Astrocyte of the cerebellum (primary cell): ENCODE data around the gene CD70.
A peak's percentile ranks its signal among the peaks of the same experiment; 100 is the strongest.
"Not testable (repeated sequence)": the region's sequence is repeated elsewhere in the genome, so short reads cannot be mapped to it uniquely, and the experiment has no call there.

Source experiments
- DNase-seq: peaks from one replicate; pipeline ENCODE4 v3.0.0-alpha.2; 2011; ENCODE audit warnings: low read depth
- H3K4me3 ChIP-seq: 2 replicates; pipeline ENCODE4 v1.5.1; 2011; ENCODE audit warnings: mild to moderate bottlenecking, low read depth, low read length, moderate library complexity
- CTCF ChIP-seq: IDR thresholded peaks from 2 replicates; pipeline ENCODE4 v1.5.1; 2012; ENCODE audit warnings: low read length, low read depth, moderate library complexity, mild to moderate bottlenecking; ENCODE audit errors: missing control alignments
- in situ Hi-C: cut with HindIII; loops from 2 replicates; pipeline ENCODE4 v1.10.0; 2017; ENCODE audit warnings: low sequenced_read_pairs

Gene CD70

GRCh38 chr19:6617374-6617773 is 26.4 kb upstream of the CD70 start:
- DNase-seq: no peak
- H3K4me3 ChIP-seq: no peak overlapping the region
- no peak for TF ChIP-seq CTCF
- in situ Hi-C loops: no loop called here

DNA sequence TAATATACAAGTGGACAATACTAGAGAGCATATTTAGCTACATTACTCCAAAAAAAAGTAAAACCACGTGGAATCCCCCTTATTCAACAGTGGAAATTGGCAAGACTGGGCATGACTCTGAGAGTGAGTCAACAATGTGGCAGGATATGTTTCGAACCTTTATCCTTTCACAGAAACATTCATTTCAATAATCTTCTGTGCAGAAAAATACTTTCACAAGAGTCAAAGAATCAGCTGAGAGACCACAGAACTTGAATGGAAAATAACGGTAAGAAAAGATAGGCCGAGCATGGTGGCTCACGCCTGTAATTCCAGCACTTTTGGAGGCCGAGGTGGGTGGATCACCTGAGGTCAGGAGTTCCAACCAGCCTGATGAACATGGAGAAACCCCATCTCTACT is 25.1 kb upstream of the CD70 start:
- TF ChIP-seq CTCF: no peak
- peak; percentile 41 for DNase-seq
- H3K4me3 ChIP-seq: no peak overlapping the region
- in situ Hi-C loops: no loop called here

DNA sequence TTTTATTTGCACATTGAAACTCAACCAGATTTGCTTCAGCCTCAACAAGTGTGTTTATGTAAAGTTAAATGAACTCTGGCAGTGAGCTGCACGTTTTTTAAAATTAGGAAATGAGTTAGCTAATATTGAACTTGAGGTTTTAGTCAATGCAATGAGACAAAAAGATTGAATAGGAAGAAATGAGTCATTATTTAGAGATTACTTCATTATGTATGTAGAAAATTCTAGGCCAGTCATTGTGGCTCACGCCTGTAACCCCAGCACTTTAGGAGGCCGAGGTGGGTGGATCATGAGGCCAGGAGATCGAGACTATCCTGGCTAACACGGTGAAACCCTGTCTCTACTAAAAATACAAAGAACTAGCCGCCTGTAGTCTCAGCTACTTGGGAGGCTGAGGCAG is 22.8 kb upstream of the CD70 start:
- DNase-seq: peak; percentile 33
- no peak for TF ChIP-seq CTCF
- no peak overlapping the region for H3K4me3 ChIP-seq
- in situ Hi-C loops: no loop called here

DNA sequence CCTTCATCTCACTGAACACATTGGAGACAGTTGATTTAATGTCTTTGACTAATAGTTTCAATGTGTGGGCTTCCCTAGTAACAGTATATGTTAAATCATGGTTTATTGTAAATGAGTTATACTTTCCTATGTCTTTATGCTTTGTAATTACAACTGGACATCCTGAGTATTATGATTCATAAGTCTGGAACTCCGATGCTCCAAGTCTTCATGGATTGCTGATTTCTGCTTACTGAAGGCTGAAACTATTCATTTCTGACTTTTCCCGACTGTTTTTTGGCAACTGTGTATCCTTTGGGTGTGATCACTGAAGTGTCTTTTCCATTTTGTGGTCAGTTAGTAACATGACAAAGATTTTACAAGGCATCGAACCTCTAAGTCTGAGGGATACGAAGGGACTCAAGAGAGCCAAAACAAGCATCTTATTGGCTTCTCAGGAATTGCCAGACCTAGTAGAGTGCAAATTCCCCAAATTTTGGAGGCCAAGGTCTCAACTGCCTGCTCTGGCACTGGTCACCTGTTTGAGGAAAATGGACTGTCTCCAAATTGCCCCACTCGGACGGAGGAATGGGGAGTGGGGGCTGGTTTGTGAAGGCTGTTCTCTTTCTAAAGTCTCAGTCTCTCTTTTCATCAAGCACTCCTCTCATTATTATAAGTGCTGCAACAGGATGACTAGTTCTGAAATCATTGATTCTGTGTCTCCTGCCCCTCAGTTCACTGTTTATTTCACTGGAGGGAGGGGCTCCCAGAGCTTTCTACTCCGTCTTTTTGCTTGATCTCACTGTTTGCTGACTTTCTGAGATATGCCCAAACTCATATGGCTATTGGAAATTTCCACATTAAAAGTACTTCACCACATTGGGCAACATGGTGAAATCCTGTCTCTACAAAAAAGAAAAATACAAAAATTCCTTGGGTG is 20.2 kb upstream of the CD70 start:
- in situ Hi-C loops: no loop called here
- TF ChIP-seq CTCF: no peak
- DNase-seq: peak; percentile 95
- no peak overlapping the region for H3K4me3 ChIP-seq

DNA sequence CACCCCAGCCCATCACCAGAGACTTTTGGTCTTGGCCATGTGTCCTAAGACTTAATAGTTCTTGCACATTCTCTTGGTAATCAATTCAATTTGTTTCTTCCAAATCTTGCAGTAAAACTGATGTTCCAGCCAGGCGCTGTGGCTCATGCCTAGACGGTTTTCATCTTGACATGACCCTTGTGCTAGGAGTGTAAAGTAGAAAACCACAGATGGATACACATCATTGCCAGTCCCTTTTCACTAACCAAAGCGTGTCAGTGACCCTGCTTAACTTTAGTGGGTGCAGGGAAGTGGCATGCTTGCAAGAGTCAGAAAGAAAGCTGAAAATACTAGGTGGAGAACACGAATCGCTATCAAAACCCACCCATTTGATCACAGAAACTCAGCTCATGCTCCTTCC is 18.0 kb upstream of the CD70 start:
- no peak for DNase-seq
- no peak overlapping the region for H3K4me3 ChIP-seq
- no peak for TF ChIP-seq CTCF
- in situ Hi-C loops: no loop called here

GRCh38 chr19:6608146-6608545 is 17.2 kb upstream of the CD70 start:
- DNase-seq, in situ Hi-C loops, H3K4me3 ChIP-seq: not testable (repeated sequence)

DNA sequence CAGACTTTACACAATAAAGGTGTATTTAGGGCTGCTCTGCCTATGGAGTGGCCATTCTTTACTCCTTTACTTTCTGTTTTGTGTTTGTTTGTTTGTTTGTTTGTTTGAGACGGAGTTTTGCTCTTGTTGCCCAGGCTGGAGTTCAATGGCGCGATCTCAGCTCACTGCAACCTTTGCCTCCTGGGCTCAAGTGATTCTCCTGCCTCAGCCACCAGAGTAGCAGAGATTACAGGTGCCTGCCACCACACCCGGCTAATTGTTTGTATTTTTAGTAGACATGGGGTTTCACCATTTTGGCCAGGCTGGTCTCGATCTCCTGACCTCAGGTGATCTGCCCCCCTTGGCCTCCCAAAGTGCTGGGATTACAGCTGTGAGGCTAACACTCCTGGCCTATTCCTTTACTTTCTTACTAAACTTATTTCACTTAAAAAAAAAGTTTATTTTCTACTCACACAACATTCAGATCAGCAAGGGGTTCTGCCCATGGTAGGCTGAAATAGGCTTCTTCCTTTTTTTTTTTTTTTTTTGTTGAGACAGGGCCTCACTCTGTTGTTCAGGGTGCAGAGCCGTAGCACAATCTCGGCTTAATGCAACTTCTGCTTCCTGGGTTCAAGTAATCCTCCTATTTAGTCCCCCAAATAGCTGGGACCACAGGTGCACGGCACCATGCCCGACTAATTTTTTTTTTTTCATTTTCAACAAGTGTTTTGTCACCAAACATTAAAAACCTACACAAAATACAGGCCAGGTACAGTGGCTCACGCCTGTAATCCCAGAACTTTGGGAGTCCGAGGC is 15.5 kb upstream of the CD70 start:
- in situ Hi-C loops, H3K4me3 ChIP-seq, DNase-seq: not testable (repeated sequence)
